Measurements from ENCODE around the gene ITGA7. TPM values are rescaled to one million over a fixed set of nuclear protein-coding genes. Genes with fewer than 3 reads are reported as not detected.

Gene ITGA7
- total and polyA plus RNA-seq, 9 donors = 4.9 to 69.6 (median 25.9) TPM

GRCh38 chr12:55736076-55736475 is 28.4 kb upstream of the ITGA7 start:
- Histone ChIP-seq H3K4me3 (no peak overlapping the region), H3K9me3 (no peaks in the 10 kb centered on the region), H3K4me1 (ENCODE audit: insufficient read depth) (no peaks in the 10 kb centered on the region), H3K27me3 (no peaks in the 10 kb centered on the region), H3K36me3 (no peaks in the 10 kb centered on the region), H3K27ac (no peak overlapping the region)
- no peak for TF ChIP-seq POLR2A (IDR thresholded peaks at IDR 0.05)
- no peak for TF ChIP-seq CTCF (IDR thresholded peaks at IDR 0.05)
- TF ChIP-seq EP300 (IDR thresholded peaks at IDR 0.05) = no peak
- DNase-seq = no peak
- intact Hi-C loops (cut with DNase I) = loop anchor here in 2 of 4 donors (5.0 to 10.0 kb wide), 2 partner anchors 196 to 899 kb away; partner anchors contain the start of genes BAZ2A (in 1 of the 2) and DGKA (in 1 of the 2)
- 29 to 39% (median 37%) methylated on average over 3 of the region's 3 CpGs for whole genome bisulfite sequencing, 3 donors

GRCh38 chr12:55734595-55734994 is 26.9 kb upstream of the ITGA7 start:
- 82 to 94% (median 91%) methylated on average over 3 of the region's 3 CpGs for WGBS, 3 donors
- TF ChIP-seq POLR2A (IDR thresholded peaks at IDR 0.05) (no peak), EP300 (IDR thresholded peaks at IDR 0.05) (no peak), CTCF (IDR thresholded peaks at IDR 0.05) (no peak)
- H3K27me3 ChIP-seq = no peaks in the 10 kb centered on the region
- H3K36me3 ChIP-seq = no peaks in the 10 kb centered on the region
- H3K4me3 ChIP-seq = no peak overlapping the region
- no peak overlapping the region for H3K27ac ChIP-seq
- intact Hi-C loops (cut with DNase I) = loop anchor here in 3 of 4 donors (5.0 to 10.0 kb wide), 3 partner anchors 193 to 900 kb away; partner anchors contain the start of genes BAZ2A (in 1 of the 3) and PYM1 (in 1 of the 3)
- no peaks in the 10 kb centered on the region for H3K9me3 ChIP-seq
- H3K4me1 ChIP-seq (ENCODE audit: insufficient read depth) = peaks cover 2% of the 10 kb centered on the region
- no peak for DNase-seq

GRCh38 chr12:55733858-55734257 is 26.2 kb upstream of the ITGA7 start:
- WGBS, 3 donors = 78 to 85% (median 83%) methylated on average over 2 of the region's 2 CpGs
- TF ChIP-seq CTCF (IDR thresholded peaks at IDR 0.05) (no peak), POLR2A (IDR thresholded peaks at IDR 0.05) (no peak), EP300 (IDR thresholded peaks at IDR 0.05) (no peak)
- no peaks in the 10 kb centered on the region for H3K9me3 ChIP-seq
- H3K27me3 ChIP-seq = no peaks in the 10 kb centered on the region
- H3K36me3 ChIP-seq = no peaks in the 10 kb centered on the region
- peaks cover 2% of the 10 kb centered on the region for H3K4me1 ChIP-seq (ENCODE audit: insufficient read depth)
- DNase-seq = no peak
- intact Hi-C loops (cut with DNase I) = loop anchor here in 3 of 4 donors (5.0 to 10.0 kb wide), 3 partner anchors 193 to 901 kb away; partner anchors contain the start of genes BAZ2A (in 1 of the 3) and PYM1 (in 1 of the 3)
- no peak overlapping the region for H3K27ac ChIP-seq
- no peak overlapping the region for H3K4me3 ChIP-seq

- H3K27ac ChIP-seq = no peak overlapping the region
- intact Hi-C loops (cut with DNase I) = loop anchor here in 3 of 4 donors (5.0 to 10.0 kb wide), 3 partner anchors 194 to 902 kb away; partner anchors contain the start of genes BAZ2A (in 1 of the 3) and PYM1 (in 1 of the 3)
- TF ChIP-seq EP300 (IDR thresholded peaks at IDR 0.05) (no peak), CTCF (IDR thresholded peaks at IDR 0.05) (no peak), POLR2A (IDR thresholded peaks at IDR 0.05) (no peak)
- 85 to 90% (median 90%) methylated on average over 14 of the region's 14 CpGs for WGBS, 3 donors
- H3K4me3 ChIP-seq = no peak overlapping the region
- H3K27me3 ChIP-seq = no peaks in the 10 kb centered on the region
- H3K36me3 ChIP-seq = no peaks in the 10 kb centered on the region
- peaks cover 2% of the 10 kb centered on the region for H3K4me1 ChIP-seq (ENCODE audit: insufficient read depth)
- DNase-seq = no peak
- no peaks in the 10 kb centered on the region for H3K9me3 ChIP-seq
Measured at GRCh38 chr12:55733021-55733555, 25.4 kb upstream of the ITGA7 start.

Measured in ovary (tissue), 9 donors.